GM18868 (cell line): ENCODE measurements around the gene FREM3.

Experiments used
- ATAC-seq: cut with Tn5 transposase; IDR thresholded peaks from one replicate; pipeline ENCODE4 v1.9.1; 2021; ENCODE audit warnings: mild to moderate bottlenecking, moderate library complexity; ENCODE audit not compliant: unreplicated experiment

The FREM3 gene

GRCh38 chr4:143668930-143669552 lies 31.4 kb downstream of the FREM3 start:
- peak; percentile 96 for ATAC-seq

GRCh38 chr4:143667461-143667860 lies 33.0 kb downstream of the FREM3 start:
- no peak for ATAC-seq

- ATAC-seq: no peak
Observed at GRCh38 chr4:143658336-143658735, 42.1 kb downstream of the FREM3 start.

- ATAC-seq: no peak
Observed at GRCh38 chr4:143654571-143654970, 45.9 kb downstream of the FREM3 start.

- ATAC-seq: no peak
Observed at GRCh38 chr4:143653031-143653430, 47.4 kb downstream of the FREM3 start.

- no peak for ATAC-seq
Observed at GRCh38 chr4:143643399-143643798, 57.1 kb downstream of the FREM3 start.

GRCh38 chr4:143642611-143643010 lies 57.9 kb downstream of the FREM3 start:
- no peak for ATAC-seq

GRCh38 chr4:143641361-143641760 lies 59.1 kb downstream of the FREM3 start:
- ATAC-seq: no peak

- ATAC-seq: no peak
Observed at GRCh38 chr4:143634763-143635162, 65.7 kb downstream of the FREM3 start.

- no peak for ATAC-seq
Observed at GRCh38 chr4:143633833-143634232, 66.6 kb downstream of the FREM3 start.

GRCh38 chr4:143626134-143626911 lies 74.2 kb downstream of the FREM3 start:
- no peak for ATAC-seq

GRCh38 chr4:143625632-143626031 lies 74.8 kb downstream of the FREM3 start:
- no peak for ATAC-seq

- ATAC-seq: no peak
Observed at GRCh38 chr4:143623896-143624295, 76.6 kb downstream of the FREM3 start.

GRCh38 chr4:143618811-143619210 lies 81.7 kb downstream of the FREM3 start:
- no peak for ATAC-seq

- ATAC-seq: no peak
Observed at GRCh38 chr4:143617994-143618679, 82.3 kb downstream of the FREM3 start.

GRCh38 chr4:143616771-143617170 lies 83.7 kb downstream of the FREM3 start:
- peak; percentile 90 for ATAC-seq

GRCh38 chr4:143609492-143609891 lies 91.0 kb downstream of the FREM3 start:
- no peak for ATAC-seq

- no peak for ATAC-seq
Observed at GRCh38 chr4:143606480-143606879, 94.0 kb downstream of the FREM3 start.

- no peak for ATAC-seq
Observed at GRCh38 chr4:143599827-143600226, 100.6 kb downstream of the FREM3 start.

GRCh38 chr4:143598816-143599215 lies 101.7 kb downstream of the FREM3 start:
- ATAC-seq: no peak

GRCh38 chr4:143597276-143597675 lies 103.2 kb downstream of the FREM3 start:
- ATAC-seq: no peak

GRCh38 chr4:143587703-143588102 lies 112.8 kb downstream of the FREM3 start:
- ATAC-seq: no peak
